Heart left ventricle (tissue), 16 donors: ENCODE measurements around the gene CNTN4. TPM values are rescaled to one million over a fixed set of nuclear protein-coding genes. Genes with fewer than 3 reads are reported as not detected.
A peak's percentile ranks its signal among the peaks of the same experiment; 100 is the strongest.

Experiments used
- ATAC-seq, 4 donors: fragments of 200-7000 bp; cut with Tn5 transposase; one replicate each; pipeline ENCODE4 v1.9.1; 2020 to 2022; ENCODE audit warnings: moderate library complexity in 4 of 4, mild to moderate bottlenecking in 3 of 4, moderate number of reproducible peaks in 1 of 4
- DNase-seq, 5 donors: peaks; one replicate each; pipeline ENCODE4 v3.0.0-alpha.2; 2020
- H3K27ac ChIP-seq, 12 donors: fragments of 200-600 bp; sonication (generic) in 4 of 12; one replicate each; pipeline versions ENCODE4 v1.5.0 to v1.8.0; 2016 to 2022; ENCODE audit warnings: mild to moderate bottlenecking in 2 of 12
- H3K27me3 ChIP-seq, 9 donors: fragments of 200-600 bp; sonication (generic) in 2 of 9; one replicate each; pipeline versions ENCODE4 v1.5.1 to v1.8.0; 2016 to 2022; ENCODE audit warnings: mild to moderate bottlenecking in 3 of 9
- H3K36me3 ChIP-seq, 9 donors: fragments of 200-600 bp; sonication (generic) in 2 of 9; one replicate each; pipeline versions ENCODE4 v1.5.0 to v1.8.0; 2018 to 2022; ENCODE audit warnings: mild to moderate bottlenecking in 2 of 9
- H3K4me1 ChIP-seq, 12 donors: fragments of 200-600 bp; sonication (generic) in 4 of 12; one replicate each; pipeline versions ENCODE4 v1.5.0 to v1.8.0; 2016 to 2022; ENCODE audit warnings: mild to moderate bottlenecking in 3 of 12
- H3K4me3 ChIP-seq, 12 donors: fragments of 200-600 bp; sonication (generic) in 4 of 12; one replicate each; pipeline versions ENCODE4 v1.5.0 to v1.8.0; 2017 to 2022; ENCODE audit warnings: mild to moderate bottlenecking in 9 of 12, moderate library complexity in 4 of 12
- H3K9me3 ChIP-seq, 12 donors: fragments of 200-600 bp; sonication (generic) in 4 of 12; one replicate each; pipeline versions ENCODE4 v1.5.0 to v1.8.0; 2016 to 2022; ENCODE audit warnings: mild to moderate bottlenecking in 1 of 12
- POLR2A ChIP-seq, 2 donors: fragments of 450-650 bp; IDR thresholded peaks; one replicate each; pipeline ENCODE4 v1.6.1; 2017; ENCODE audit warnings: antibody characterized with exemption in 2 of 2, mild to moderate bottlenecking in 2 of 2, moderate library complexity in 2 of 2
- WGBS, 4 donors: extraction: QIAGEN DNeasy Blood & Tissue Kit in 2 of 4; methylation state at CpG; one replicate each; pipeline versions ENCODE4 v1.1.5 to v1.1.7; 2013 to 2018; 5-methylcytosine and 5-hydroxymethylcytosine counted together
- intact Hi-C, 10 donors: fragments of 100-400 bp; cut with DNase I; formaldehyde crosslinking; loops; one replicate each; pipeline versions ENCODE4 v1.11.1 to v1.14.2; 2022
- polyA plus RNA-seq, 2 donors: library from polyadenylated mRNA; stranded (reverse); fragments of 200-250 nt; gene quantifications; one replicate each; pipeline ENCODE4 v1.2.3, GENCODE V29; 2013
- total RNA-seq, 9 donors: library from RNA; depleted of rRNA in 2 of 9; stranded (reverse); fragments of >200 nt in 2 of 9; fragmentation: NEBNext Ultra II Directional in 3 of 9; extraction: Animal tissue kit (Norgen Biotek cat#: 25700) in 3 of 9; gene quantifications; one replicate each; pipeline versions ENCODE4 v1.1.0 to v1.2.4, GENCODE V29; 2016 to 2023
- TF ChIP-seq, protein P1 (sequence below), 12 donors: fragments of 200-600 bp; sonication (generic) in 4 of 12; IDR thresholded peaks; one replicate each; pipeline versions ENCODE4 v1.5.0 to v1.8.0; 2018 to 2022; ENCODE audit warnings: antibody characterized with exemption in 12 of 12, mild to moderate bottlenecking in 5 of 12
- donor health status: ischemic (EF 13 %, LVEDD 7.1; RV severe dilation, severe dysfunction).
- donor health status: healthy with polysubstance abuse.
- donor health status: DM: no; HTN: yes; CAD: no.
- donor health status: DM: no; HTN: no; CAD: no.
- donor health status: ischemic (EF 25% LVEDD 6.9; RV normal size, moderate dysfunction).
- donor health status: ischemic (EF 25% LVEDD 5.7; RV mildly dilated, moderate dysfunction).
- donor health status: healthy.
- donor health status: DM: yes; HTN: yes; CAD: no.
- donor health status: ischemic (EF 35%, LVEDD 5.7; RV mildly dilated, moderate dysfunction).
- donor health status: nonischemic (EF 11% LVEDD 7.7; RV severe dilation, severe dysfunction).
- donor health status: DM: yes; HTN: yes; CAD: no.
- donor health status: PGD.
- donor health status: ischemic (EF 29% LVEDD 5.4; RV normal size, mild dysfunction).
- donor health status: nonischemic (EF 23%, LVEDD 6.1; RV moderate dilation, normal function).

The CNTN4 gene
- total and polyA plus RNA-seq, 11 donors, result 0.30 to 6.7 (median 1.2) TPM

DNA sequence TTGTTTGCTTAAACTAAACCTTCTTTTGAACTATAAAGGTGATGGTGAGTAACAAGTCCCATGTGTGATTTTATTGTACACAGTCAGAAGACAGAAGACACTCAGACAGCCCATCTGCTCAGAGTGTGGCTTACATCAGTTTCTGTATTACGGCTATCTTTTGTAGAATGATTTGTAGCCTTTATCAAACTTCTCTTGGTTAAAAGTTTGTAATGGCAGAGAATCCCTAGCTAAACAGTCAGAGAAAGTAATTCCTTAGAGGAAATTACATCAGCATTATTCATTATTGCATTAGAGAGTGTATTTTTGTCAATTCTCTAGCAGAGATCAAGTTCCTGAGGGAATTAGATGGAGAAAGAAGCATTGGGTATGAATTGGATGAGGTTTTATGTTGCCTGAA lies 500.8 kb downstream of the CNTN4 start:
- Histone ChIP-seq H3K27ac (no peak overlapping the region), H3K27me3 (no peaks in the 10 kb centered on the region), H3K36me3 (no peaks in the 10 kb centered on the region), H3K4me1 (no peaks in the 10 kb centered on the region), H3K9me3 (no peaks in the 10 kb centered on the region), H3K4me3 (no peak overlapping the region)
- DNase-seq (no peak), ATAC-seq (no peak)
- 63 to 74% (median 69%) methylated on average over 1 of the region's 1 CpG for WGBS, 4 donors
- TF ChIP-seq, protein P1, sequence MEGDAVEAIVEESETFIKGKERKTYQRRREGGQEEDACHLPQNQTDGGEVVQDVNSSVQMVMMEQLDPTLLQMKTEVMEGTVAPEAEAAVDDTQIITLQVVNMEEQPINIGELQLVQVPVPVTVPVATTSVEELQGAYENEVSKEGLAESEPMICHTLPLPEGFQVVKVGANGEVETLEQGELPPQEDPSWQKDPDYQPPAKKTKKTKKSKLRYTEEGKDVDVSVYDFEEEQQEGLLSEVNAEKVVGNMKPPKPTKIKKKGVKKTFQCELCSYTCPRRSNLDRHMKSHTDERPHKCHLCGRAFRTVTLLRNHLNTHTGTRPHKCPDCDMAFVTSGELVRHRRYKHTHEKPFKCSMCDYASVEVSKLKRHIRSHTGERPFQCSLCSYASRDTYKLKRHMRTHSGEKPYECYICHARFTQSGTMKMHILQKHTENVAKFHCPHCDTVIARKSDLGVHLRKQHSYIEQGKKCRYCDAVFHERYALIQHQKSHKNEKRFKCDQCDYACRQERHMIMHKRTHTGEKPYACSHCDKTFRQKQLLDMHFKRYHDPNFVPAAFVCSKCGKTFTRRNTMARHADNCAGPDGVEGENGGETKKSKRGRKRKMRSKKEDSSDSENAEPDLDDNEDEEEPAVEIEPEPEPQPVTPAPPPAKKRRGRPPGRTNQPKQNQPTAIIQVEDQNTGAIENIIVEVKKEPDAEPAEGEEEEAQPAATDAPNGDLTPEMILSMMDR (IDR thresholded peaks at IDR 0.05), result no peak
- TF ChIP-seq POLR2A (IDR thresholded peaks at IDR 0.05), result no peak
- intact Hi-C loops, result no loop called here

DNA sequence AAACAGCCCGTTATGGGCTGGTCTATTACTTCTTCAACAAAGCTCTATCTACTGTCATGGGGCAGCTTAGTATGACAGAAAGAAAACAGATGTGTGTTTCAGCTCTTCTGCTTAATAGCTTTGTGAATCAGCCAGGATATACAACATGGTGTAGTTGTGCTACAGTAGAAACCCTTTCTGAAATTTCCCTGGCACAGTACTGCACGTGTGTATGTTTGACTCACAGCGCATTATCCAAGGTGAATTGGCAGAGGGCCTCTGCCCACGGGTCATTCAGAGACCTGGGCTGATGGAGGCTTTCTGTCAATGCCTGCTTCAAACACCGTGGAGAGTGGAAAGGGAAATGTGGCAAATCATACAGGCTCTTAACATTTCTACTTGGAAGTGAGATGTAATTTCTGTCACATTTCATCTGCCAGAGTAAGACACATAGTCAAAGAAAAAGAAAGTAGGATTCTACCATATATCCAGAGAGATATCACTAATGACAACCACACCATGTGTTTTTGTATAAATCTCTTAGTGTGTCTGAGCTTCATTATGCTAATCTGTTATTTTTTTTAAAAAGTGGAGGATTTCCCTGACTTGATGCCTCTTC lies 505.1 kb downstream of the CNTN4 start:
- TF ChIP-seq, protein P1 (IDR thresholded peaks at IDR 0.05), result no peak
- no peak for TF ChIP-seq POLR2A (IDR thresholded peaks at IDR 0.05)
- H3K27me3 ChIP-seq, result no peaks in the 10 kb centered on the region
- H3K9me3 ChIP-seq, result no peaks in the 10 kb centered on the region
- peak in 2 of 4 donors; percentile 34 to 64 for ATAC-seq
- intact Hi-C loops, result no loop called here
- H3K4me3 ChIP-seq, result no peak overlapping the region
- H3K27ac ChIP-seq, result no peak overlapping the region
- 15 to 22% (median 16%) methylated on average over 5 of the region's 5 CpGs for WGBS, 4 donors
- H3K4me1 ChIP-seq, result no peaks in the 10 kb centered on the region
- no peaks in the 10 kb centered on the region for H3K36me3 ChIP-seq
- DNase-seq, result no peak

DNA sequence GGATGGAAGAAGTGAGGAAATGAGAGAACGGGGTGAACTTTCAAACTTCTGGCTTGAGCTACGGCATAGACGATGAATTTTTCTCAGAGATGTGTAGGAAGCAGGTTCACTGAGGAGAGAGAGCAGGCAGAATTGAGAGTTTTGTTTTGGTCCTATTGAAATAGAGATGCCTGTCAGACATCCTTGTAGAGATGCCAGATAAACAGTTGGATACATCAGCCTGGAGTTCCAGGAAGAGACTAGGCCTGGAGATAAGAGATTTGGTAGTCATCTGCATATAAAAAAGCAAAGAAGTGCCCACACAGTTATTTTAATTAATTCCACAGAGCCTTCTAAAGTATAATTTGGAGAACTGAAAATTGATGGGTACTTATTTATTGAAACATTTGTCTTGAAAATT lies 515.9 kb downstream of the CNTN4 start:
- DNase-seq (no peak), ATAC-seq (no peak)
- intact Hi-C loops, result no loop called here
- Histone ChIP-seq H3K4me3 (no peak overlapping the region), H3K27me3 (no peaks in the 10 kb centered on the region), H3K36me3 (no peaks in the 10 kb centered on the region), H3K9me3 (peaks cover 0 to 13% (median 0%) of the 10 kb centered on the region in 12 donors), H3K27ac (no peak overlapping the region), H3K4me1 (no peaks in the 10 kb centered on the region)
- no peak for TF ChIP-seq POLR2A (IDR thresholded peaks at IDR 0.05)
- TF ChIP-seq, protein P1 (IDR thresholded peaks at IDR 0.05), result no peak
- WGBS, 4 donors, result 74 to 88% (median 82%) methylated on average over 3 of the region's 3 CpGs

DNA sequence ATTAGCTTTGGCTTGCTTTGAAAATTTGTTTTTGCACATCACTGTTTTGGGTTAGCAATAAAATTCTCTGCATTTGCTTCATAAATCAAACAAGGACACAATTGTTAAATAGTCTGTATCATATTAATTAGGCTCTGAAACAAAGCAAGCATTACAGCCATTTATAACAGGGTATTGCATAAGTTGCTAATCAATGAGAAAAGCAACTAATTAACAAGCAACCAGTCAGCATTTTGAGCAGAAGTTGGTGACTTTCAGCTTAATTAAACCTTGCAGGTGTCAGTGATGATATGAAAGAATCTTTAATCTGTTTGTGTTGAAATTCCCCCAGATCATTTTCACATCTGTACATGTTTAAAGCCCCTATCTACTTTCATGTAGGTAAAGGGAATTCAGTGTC lies 516.4 kb downstream of the CNTN4 start:
- intact Hi-C loops, result no loop called here
- no peak overlapping the region for H3K4me3 ChIP-seq
- no peaks in the 10 kb centered on the region for H3K27me3 ChIP-seq
- no peaks in the 10 kb centered on the region for H3K4me1 ChIP-seq
- no peaks in the 10 kb centered on the region for H3K36me3 ChIP-seq
- DNase-seq, result no peak
- ATAC-seq, result no peak
- peaks cover 0 to 13% (median 0%) of the 10 kb centered on the region in 12 donors for H3K9me3 ChIP-seq
- no peak overlapping the region for H3K27ac ChIP-seq
- TF ChIP-seq POLR2A (IDR thresholded peaks at IDR 0.05), result no peak

DNA sequence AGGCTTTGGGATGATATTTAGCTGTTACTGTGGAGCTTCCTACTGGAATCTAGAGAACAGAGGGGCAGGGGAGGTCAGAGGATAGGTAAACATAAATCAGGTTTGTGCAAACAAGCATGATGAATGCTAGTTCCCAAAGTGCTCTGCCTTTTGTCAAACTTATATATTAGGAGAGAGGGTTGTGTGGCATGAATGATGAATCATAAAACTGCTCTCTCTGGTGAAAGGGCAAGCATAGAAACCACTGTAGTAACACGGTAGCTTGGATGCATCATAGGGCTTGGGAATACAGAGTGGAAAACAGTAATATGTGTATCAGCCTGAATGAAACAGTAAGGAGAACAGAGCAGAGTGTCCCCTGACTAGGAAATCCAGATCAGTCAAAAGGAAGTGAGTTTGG lies 524.8 kb downstream of the CNTN4 start:
- intact Hi-C loops, result no loop called here
- Histone ChIP-seq H3K4me1 (no peaks in the 10 kb centered on the region), H3K9me3 (no peaks in the 10 kb centered on the region), H3K4me3 (no peak overlapping the region), H3K36me3 (no peaks in the 10 kb centered on the region), H3K27me3 (no peaks in the 10 kb centered on the region), H3K27ac (no peak overlapping the region)
- 40 to 55% (median 46%) methylated on average over 1 of the region's 1 CpG for WGBS, 4 donors
- no peak for TF ChIP-seq POLR2A (IDR thresholded peaks at IDR 0.05)
- TF ChIP-seq, protein P1 (IDR thresholded peaks at IDR 0.05), result no peak
- ATAC-seq (no peak), DNase-seq (no peak)
